B cell (primary cell): ENCODE measurements around the gene STAMBPL1. TPM values are rescaled to one million over a fixed set of nuclear protein-coding genes. Genes with fewer than 3 reads are reported as not detected.

ENCODE experiments used
- ATAC-seq: fragments of 200-7000 bp; cut with Tn5 transposase; one replicate; pipeline ENCODE4 v1.10.0; 2021; ENCODE audit warnings: low read depth, mild to moderate bottlenecking, moderate number of reproducible peaks, moderate library complexity
- CTCF ChIA-PET: fragments of 350-600 bp; sonication (Branson Sonifier 250); formaldehyde crosslinking; loops from one replicate; lab custom pipeline; 2021; ENCODE audit warnings: antibody characterized with exemption, inconsistent platforms; lab: Charles Lee
- POLR2A ChIA-PET: fragments of 350-600 bp; sonication (Branson Sonifier 250); formaldehyde crosslinking; loops from one replicate; lab custom pipeline; 2021; ENCODE audit warnings: antibody characterized with exemption; lab: Charles Lee
- DNase-seq: peaks from one replicate; pipeline ENCODE4 v3.0.0; 2013
- H2AFZ ChIP-seq: 2 replicates; pipeline ENCODE4 v1.6.1; 2012; ENCODE audit warnings: mild to moderate bottlenecking, low read depth, low read length; ENCODE audit not compliant: insufficient read depth, poor library complexity, severe bottlenecking
- H3K27ac ChIP-seq, 2 donors: 1 replicate in 1 of 2; 2 replicates in 1 of 2; pipeline ENCODE4 v1.5.1; 2012 to 2013; ENCODE audit warnings: low read length in 2 of 2, mild to moderate bottlenecking in 2 of 2, moderate library complexity in 1 of 2
- H3K27me3 ChIP-seq, 4 experiments: fragments of 200-600 bp in 1 of 4; sonication (generic) in 1 of 4; replicated peaks in 1 of 4; 1 replicate in 2 of 4; 2 replicates in 2 of 4; pipeline versions ENCODE4 v1.6.1 to v1.7.0; 2013 to 2016; ENCODE audit warnings: low read length in 3 of 4, mild to moderate bottlenecking in 2 of 4, mixed read lengths in 1 of 4, moderate library complexity in 1 of 4; ENCODE audit not compliant: insufficient read depth in 4 of 4, control insufficient read depth in 3 of 4; ENCODE audit errors: control extremely low read depth in 1 of 4
- H3K36me3 ChIP-seq, 2 experiments: replicated peaks in 1 of 2; 1 replicate in 1 of 2; 2 replicates in 1 of 2; pipeline versions ENCODE4 v1.6.1 to v1.7.1; 2013; ENCODE audit warnings: low read length in 1 of 2; ENCODE audit not compliant: insufficient read depth in 2 of 2, control insufficient read depth in 1 of 2; ENCODE audit errors: control extremely low read depth in 1 of 2, extremely low read depth in 1 of 2
- H3K4me1 ChIP-seq, 2 donors: fragments of 200-600 bp in 1 of 2; sonication (generic) in 1 of 2; 1 replicate in 1 of 2; 2 replicates in 1 of 2; pipeline versions ENCODE4 v1.5.1 to v1.6.1; 2013 to 2017; ENCODE audit warnings: low read length in 2 of 2; ENCODE audit not compliant: control insufficient read depth in 2 of 2, insufficient read depth in 2 of 2
- H3K4me2 ChIP-seq: replicated peaks from 2 replicates; pipeline ENCODE3; 2012; ENCODE audit warnings: mild to moderate bottlenecking, low read depth, low read length; ENCODE audit not compliant: poor library complexity, severe bottlenecking
- H3K4me3 ChIP-seq, 5 experiments: fragments of 200-600 bp in 1 of 5; sonication (generic) in 1 of 5; 1 replicate in 3 of 5; 2 replicates in 2 of 5; pipeline versions ENCODE4 v1.5.1 to v1.7.0; 2011 to 2016; ENCODE audit warnings: low read length in 4 of 5, mild to moderate bottlenecking in 4 of 5, low read depth in 2 of 5, control low read depth in 1 of 5, moderate library complexity in 1 of 5; ENCODE audit not compliant: insufficient read depth in 1 of 5; ENCODE audit errors: control extremely low read depth in 1 of 5, extremely low read depth in 1 of 5
- H3K79me2 ChIP-seq: fragments of 200-600 bp; sonication (generic); one replicate; pipeline ENCODE4 v1.6.0; 2016; ENCODE audit warnings: low read length; ENCODE audit not compliant: control insufficient read depth, insufficient read depth
- H3K9ac ChIP-seq: fragments of 200-600 bp; sonication (generic); 2 replicates; pipeline ENCODE4 v1.6.1; 2017; ENCODE audit warnings: mild to moderate bottlenecking, low read length, moderate library complexity
- H3K9me3 ChIP-seq, 3 donors: one replicate each; pipeline versions ENCODE4 v1.6.1 to v1.7.1; 2013; ENCODE audit warnings: low read length in 2 of 3; ENCODE audit not compliant: control insufficient read depth in 2 of 3, insufficient read depth in 1 of 3; ENCODE audit errors: control extremely low read depth in 1 of 3
- H4K20me1 ChIP-seq: 2 replicates; pipeline ENCODE4 v1.6.0; 2012; ENCODE audit warnings: mild to moderate bottlenecking, low read length; ENCODE audit not compliant: insufficient read depth, control insufficient read depth, poor library complexity, severe bottlenecking
- H3K27ac Mint-ChIP-seq: one replicate; pipeline ENCODE4 v1.8.0; 2021; ENCODE audit warnings: mixed read lengths
- H3K27me3 Mint-ChIP-seq: one replicate; pipeline ENCODE4 v1.8.0; 2021; ENCODE audit warnings: mixed read lengths
- H3K4me1 Mint-ChIP-seq: one replicate; pipeline ENCODE4 v1.8.0; 2021; ENCODE audit warnings: mixed read lengths
- H3K4me3 Mint-ChIP-seq: one replicate; pipeline ENCODE4 v1.8.0; 2021; ENCODE audit warnings: mixed read lengths
- H3K9me3 Mint-ChIP-seq: one replicate; pipeline ENCODE4 v1.8.0; 2022; ENCODE audit warnings: mixed read lengths; ENCODE audit not compliant: insufficient read depth
- EZH2 ChIP-seq: IDR thresholded peaks from 2 replicates; pipeline ENCODE4 v1.6.1; 2012; ENCODE audit warnings: borderline replicate concordance, low read depth, mild to moderate bottlenecking, moderate library complexity, low read length; ENCODE audit not compliant: insufficient read depth, poor library complexity, severe bottlenecking
- WGBS: methylation state at CpG from one replicate; pipeline ENCODE4 v1.1.5; 2013; ENCODE audit warnings: missing lambda C conversion rate; ENCODE audit not compliant: insufficient coverage; 5-methylcytosine and 5-hydroxymethylcytosine counted together
- intact Hi-C: fragments of 100-400 bp; cut with micrococcal nuclease; formaldehyde crosslinking; loops from one replicate; pipeline ENCODE4 v1.10.0; 2022
- polyA plus RNA-seq: library from polyadenylated mRNA; depleted of rRNA; stranded (reverse); fragments of >200 nt; gene quantifications from 2 replicates; pipeline ENCODE4 v1.2.3, GENCODE V29; 2012
- total RNA-seq, 2 donors: library from RNA; stranded (reverse); fragments of 120-200 nt in 1 of 2; gene quantifications; 1 replicate in 1 of 2; 2 replicates in 1 of 2; pipeline versions ENCODE4 v1.2.3 to v1.2.4, GENCODE V29; 2013 to 2022
- TF ChIP-seq, protein P1 (sequence below): fragments of 200-600 bp; IDR thresholded peaks from one replicate; pipeline ENCODE4 v1.8.0; 2022; ENCODE audit warnings: antibody characterized with exemption, mild to moderate bottlenecking

Gene STAMBPL1
- total and polyA plus RNA-seq, 2 donors (not counting 1 experiment from before 2014, with no cell fraction given): 50.3 to 64.2 TPM

DNA sequence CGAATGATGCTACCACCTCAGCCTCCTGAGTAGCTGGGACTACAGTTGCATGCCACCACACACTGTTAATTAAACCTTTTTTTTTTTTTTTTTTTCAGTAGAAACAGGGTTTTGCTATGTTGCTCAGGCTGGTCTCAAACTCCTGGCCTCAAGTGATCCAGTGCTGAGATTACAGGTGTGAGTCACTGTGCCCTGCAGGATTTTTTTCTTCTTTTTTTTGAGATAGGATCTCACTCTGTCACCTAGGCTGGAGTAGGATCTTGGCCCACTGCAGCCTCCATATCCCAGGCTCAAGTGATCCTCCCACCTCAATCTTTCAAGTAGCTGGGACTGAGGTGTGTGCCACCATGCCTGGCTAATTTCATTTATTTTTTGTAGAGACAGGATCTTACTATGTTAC, 66.2 kb downstream of the STAMBPL1 start:
- DNase-seq (no peak), ATAC-seq (no peak)
- Mint-ChIP-seq H3K4me3 (no peak overlapping the region), H3K27me3 (no peaks in the 10 kb centered on the region), H3K27ac (no peak overlapping the region), H3K9me3 (no peaks in the 10 kb centered on the region), H3K4me1 (peaks cover 18% of the 10 kb centered on the region)
- intact Hi-C loops: no loop called here
- TF ChIP-seq, protein P1, sequence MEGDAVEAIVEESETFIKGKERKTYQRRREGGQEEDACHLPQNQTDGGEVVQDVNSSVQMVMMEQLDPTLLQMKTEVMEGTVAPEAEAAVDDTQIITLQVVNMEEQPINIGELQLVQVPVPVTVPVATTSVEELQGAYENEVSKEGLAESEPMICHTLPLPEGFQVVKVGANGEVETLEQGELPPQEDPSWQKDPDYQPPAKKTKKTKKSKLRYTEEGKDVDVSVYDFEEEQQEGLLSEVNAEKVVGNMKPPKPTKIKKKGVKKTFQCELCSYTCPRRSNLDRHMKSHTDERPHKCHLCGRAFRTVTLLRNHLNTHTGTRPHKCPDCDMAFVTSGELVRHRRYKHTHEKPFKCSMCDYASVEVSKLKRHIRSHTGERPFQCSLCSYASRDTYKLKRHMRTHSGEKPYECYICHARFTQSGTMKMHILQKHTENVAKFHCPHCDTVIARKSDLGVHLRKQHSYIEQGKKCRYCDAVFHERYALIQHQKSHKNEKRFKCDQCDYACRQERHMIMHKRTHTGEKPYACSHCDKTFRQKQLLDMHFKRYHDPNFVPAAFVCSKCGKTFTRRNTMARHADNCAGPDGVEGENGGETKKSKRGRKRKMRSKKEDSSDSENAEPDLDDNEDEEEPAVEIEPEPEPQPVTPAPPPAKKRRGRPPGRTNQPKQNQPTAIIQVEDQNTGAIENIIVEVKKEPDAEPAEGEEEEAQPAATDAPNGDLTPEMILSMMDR: no peak
- TF ChIP-seq EZH2: no peak
- ChIA-PET CTCF (interaction anchor here (0.6 to 6.4 kb wide), 4 partner anchors 10 to 272 kb away, joined by 3 to 68 read pairs (median 9); no protein-coding TSS in a partner anchor), POLR2A (no interaction called here)
- H2AFZ ChIP-seq: no peak overlapping the region
- H3K27me3 ChIP-seq: no peaks in the 10 kb centered on the region
- no peaks in the 10 kb centered on the region for H4K20me1 ChIP-seq
- H3K4me3 ChIP-seq: no peak overlapping the region
- 100% methylated on average over 1 of the region's 1 CpG for WGBS
- H3K27ac ChIP-seq: no peak overlapping the region
- no peak overlapping the region for H3K4me2 ChIP-seq
- no peaks in the 10 kb centered on the region for H3K9me3 ChIP-seq
- H3K36me3 ChIP-seq: no peaks in the 10 kb centered on the region
- H3K9ac ChIP-seq: no peak overlapping the region
- no peaks in the 10 kb centered on the region for H3K79me2 ChIP-seq
- H3K4me1 ChIP-seq: peaks cover 10 to 11% of the 10 kb centered on the region in 2 donors

DNA sequence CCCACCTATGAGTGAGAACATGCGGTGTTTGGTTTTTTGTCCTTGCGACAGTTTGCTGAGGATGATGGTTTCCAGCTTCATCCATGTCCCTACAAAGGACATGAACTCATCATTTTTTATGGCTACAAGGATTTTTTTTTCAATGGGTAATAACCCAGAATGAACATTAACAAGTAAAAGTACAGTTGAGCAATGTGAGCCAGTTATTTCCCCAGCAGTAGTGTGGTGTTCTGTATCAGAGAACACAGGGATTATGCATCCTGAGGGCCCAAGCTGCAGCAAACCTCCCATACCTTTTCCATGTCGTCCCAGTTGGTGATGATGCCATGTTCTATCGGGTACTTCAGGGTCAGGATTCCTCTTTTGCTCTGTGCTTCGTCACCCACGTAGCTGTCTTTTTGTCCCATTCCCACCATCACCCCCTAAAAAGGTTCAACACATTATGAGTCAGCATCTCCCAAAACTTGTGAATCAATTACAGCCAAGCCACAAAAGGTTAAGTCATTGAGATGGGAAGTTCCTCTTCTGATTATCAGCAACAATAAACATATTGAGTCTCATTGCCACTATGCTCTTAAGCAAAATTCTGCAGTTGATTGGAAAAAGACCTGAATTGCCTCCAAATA, 67.0 kb downstream of the STAMBPL1 start:
- H3K27me3 ChIP-seq: no peaks in the 10 kb centered on the region
- no peaks in the 10 kb centered on the region for H3K36me3 ChIP-seq
- no peak for TF ChIP-seq EZH2
- TF ChIP-seq, protein P1: no peak
- H3K4me3 Mint-ChIP-seq: no peak overlapping the region
- no peak overlapping the region for H3K27ac ChIP-seq
- H3K9me3 Mint-ChIP-seq: no peaks in the 10 kb centered on the region
- H4K20me1 ChIP-seq: no peaks in the 10 kb centered on the region
- H3K4me1 ChIP-seq: peaks cover 10 to 11% of the 10 kb centered on the region in 2 donors
- no peaks in the 10 kb centered on the region for H3K9me3 ChIP-seq
- intact Hi-C loops: no loop called here
- no peak overlapping the region for H2AFZ ChIP-seq
- no peaks in the 10 kb centered on the region for H3K27me3 Mint-ChIP-seq
- ATAC-seq (no peak), DNase-seq (no peak)
- CTCF ChIA-PET: interaction anchor here (0.6 to 6.4 kb wide), 3 partner anchors 10 to 120 kb away, joined by 3 to 68 read pairs (median 4); no protein-coding TSS in a partner anchor
- H3K4me3 ChIP-seq: no peak overlapping the region
- no peak overlapping the region for H3K4me2 ChIP-seq
- H3K4me1 Mint-ChIP-seq: peaks cover 18% of the 10 kb centered on the region
- H3K27ac Mint-ChIP-seq: no peak overlapping the region
- H3K9ac ChIP-seq: no peak overlapping the region
- 100% methylated on average over 3 of the region's 6 CpGs for WGBS
- H3K79me2 ChIP-seq: no peaks in the 10 kb centered on the region
- POLR2A ChIA-PET: no interaction called here
